HG03520 (cell line): Measurements from ENCODE around the gene OR6B3.
"Not testable (repeated sequence)": the region's sequence is repeated elsewhere in the genome, so short reads cannot be mapped to it uniquely, and the experiment has no call there.

Experiments
- ATAC-seq: cut with Tn5 transposase; IDR thresholded peaks from one replicate; pipeline ENCODE4 v1.9.1; 2021; ENCODE audit warnings: mild to moderate bottlenecking, moderate library complexity; ENCODE audit not compliant: unreplicated experiment

Gene OR6B3

GRCh38 chr2:240045098-240045497, 8.2 kb downstream of the OR6B3 start:
- ATAC-seq = no peak

- ATAC-seq = not testable (repeated sequence)
These were observed 9.2 kb downstream of the OR6B3 start for GRCh38 chr2:240044096-240044495.

GRCh38 chr2:240043279-240043989, 9.9 kb downstream of the OR6B3 start:
- no peak for ATAC-seq

GRCh38 chr2:240042740-240043139, 10.6 kb downstream of the OR6B3 start:
- ATAC-seq = no peak

GRCh38 chr2:240041363-240041762, 12.0 kb downstream of the OR6B3 start:
- no peak for ATAC-seq

GRCh38 chr2:240037358-240037757, 16.0 kb downstream of the OR6B3 start:
- no peak for ATAC-seq

GRCh38 chr2:240033330-240033678, 20.0 kb downstream of the OR6B3 start:
- no peak for ATAC-seq

GRCh38 chr2:240032406-240033329, 20.7 kb downstream of the OR6B3 start:
- no peak for ATAC-seq

- ATAC-seq = no peak
These were observed 22.8 kb downstream of the OR6B3 start, which contains the start of gene OR6B2 for GRCh38 chr2:240030379-240031094. TSS of gene OR6B2 (minus strand) at chr2:240030429. CDS start at chr2:240030429, 0 bp downstream.

- no peak for ATAC-seq
These were observed 28.6 kb downstream of the OR6B3 start for GRCh38 chr2:240024766-240025165.

- no peak for ATAC-seq
These were observed 29.5 kb downstream of the OR6B3 start for GRCh38 chr2:240023792-240024191.

- no peak for ATAC-seq
These were observed 31.7 kb downstream of the OR6B3 start for GRCh38 chr2:240021488-240022104.

- ATAC-seq = no peak
These were observed 35.1 kb downstream of the OR6B3 start for GRCh38 chr2:240018071-240018750.

GRCh38 chr2:240014327-240014726, 39.0 kb downstream of the OR6B3 start:
- no peak for ATAC-seq

GRCh38 chr2:240013343-240013742, 40.0 kb downstream of the OR6B3 start:
- no peak for ATAC-seq

- no peak for ATAC-seq
These were observed 50.3 kb downstream of the OR6B3 start for GRCh38 chr2:240002983-240003382.

GRCh38 chr2:240000671-240001070, 52.6 kb downstream of the OR6B3 start:
- ATAC-seq = no peak

GRCh38 chr2:239997686-239998409, 55.5 kb downstream of the OR6B3 start:
- no peak for ATAC-seq
